DOHH2 (cell line): Measurements from ENCODE around the gene F2RL3.
A peak's percentile ranks its signal among the peaks of the same experiment; 100 is the strongest.

Experiments used
- H3F3A ChIP-seq: fragments of 200-600 bp; sonication (generic), shearing (Covaris generic); 2 replicates; pipeline ENCODE4 v1.6.0; 2016; ENCODE audit warnings: antibody characterized with exemption, mild to moderate bottlenecking; ENCODE audit not compliant: control insufficient read depth, insufficient read depth
- H3K27ac ChIP-seq: fragments of 200-600 bp; sonication (generic); 2 replicates; pipeline ENCODE4 v1.5.1; 2014; ENCODE audit warnings: low read depth, mild to moderate bottlenecking, low read length, moderate library complexity
- H3K27me3 ChIP-seq: fragments of 200-600 bp; sonication (generic); 2 replicates; pipeline ENCODE4 v1.6.1; 2014; ENCODE audit warnings: mild to moderate bottlenecking, low read length, mixed read lengths; ENCODE audit not compliant: control insufficient read depth
- H3K36me3 ChIP-seq: fragments of 200-600 bp; sonication (generic); 2 replicates; pipeline ENCODE4 v1.6.1; 2014; ENCODE audit warnings: mild to moderate bottlenecking, low read length, moderate library complexity, mixed read lengths; ENCODE audit not compliant: control insufficient read depth
- H3K4me1 ChIP-seq: fragments of 200-600 bp; sonication (generic); 2 replicates; pipeline ENCODE4 v1.6.1; 2014; ENCODE audit warnings: mild to moderate bottlenecking, low read length, mixed read lengths; ENCODE audit not compliant: control insufficient read depth
- H3K4me2 ChIP-seq: fragments of 200-600 bp; sonication (generic); 2 replicates; pipeline ENCODE4 v1.6.0; 2014; ENCODE audit warnings: mild to moderate bottlenecking, low read length, moderate library complexity
- H3K4me3 ChIP-seq: fragments of 200-600 bp; sonication (generic); 2 replicates; pipeline ENCODE4 v1.5.1; 2014; ENCODE audit warnings: mild to moderate bottlenecking, low read length, mixed read lengths
- H3K79me2 ChIP-seq: fragments of 200-600 bp; sonication (generic); 2 replicates; pipeline ENCODE4 v1.6.1; 2014; ENCODE audit warnings: mild to moderate bottlenecking, low read length, mixed read lengths; ENCODE audit not compliant: control insufficient read depth
- H3K9me2 ChIP-seq: fragments of 200-600 bp; sonication (generic); replicated peaks from 2 replicates; pipeline ENCODE4 v1.6.1; 2014; ENCODE audit warnings: mild to moderate bottlenecking, low read length, mixed read lengths; ENCODE audit not compliant: control insufficient read depth
- H3K9me3 ChIP-seq: fragments of 200-600 bp; sonication (generic); 2 replicates; pipeline ENCODE4 v1.6.1; 2014; ENCODE audit warnings: antibody characterized with exemption, low read length, mixed read lengths; ENCODE audit not compliant: control insufficient read depth, insufficient read depth
- H4K20me1 ChIP-seq: fragments of 200-600 bp; sonication (generic); 2 replicates; pipeline ENCODE4 v1.6.0; 2014; ENCODE audit warnings: low read depth, mild to moderate bottlenecking, antibody characterized with exemption, low read length, moderate library complexity; ENCODE audit not compliant: control insufficient read depth, insufficient read depth
- CTCF ChIP-seq: fragments of 200-600 bp; sonication (generic); IDR thresholded peaks from one replicate; pipeline ENCODE4 v1.5.1; 2014; ENCODE audit warnings: antibody characterized with exemption, mild to moderate bottlenecking, low read depth, low read length; ENCODE audit not compliant: poor library complexity, severe bottlenecking
- EZH2phosphoT487 ChIP-seq: fragments of 200-600 bp; sonication (generic); IDR thresholded peaks from 2 replicates; pipeline ENCODE4 v1.6.1; 2017; ENCODE audit warnings: borderline replicate concordance, mild to moderate bottlenecking, antibody characterized with exemption, low read length, moderate library complexity, mixed read lengths

F2RL3 gene

GRCh38 chr19:16888629-16889365, at the start of gene F2RL3:
F2RL3 (plus strand) TSS chr19:16888999; CDS start chr19:16889190, 191 bp downstream.
- peak within 1 kb of the TSS; percentile 94 for H3K4me3 ChIP-seq
- no peaks in the 10 kb centered on the region for H3K9me2 ChIP-seq
- H3K4me1 ChIP-seq: peaks cover 75% of the 10 kb centered on the region
- TF ChIP-seq EZH2phosphoT487 (no peak), CTCF (peak; percentile 18)
- no peaks in the 10 kb centered on the region for H3K9me3 ChIP-seq
- no peaks in the 10 kb centered on the region for H4K20me1 ChIP-seq
- no peaks in the 10 kb centered on the region for H3K27me3 ChIP-seq
- peaks cover 37% of the 10 kb centered on the region for H3F3A ChIP-seq
- peaks cover 36% of the 10 kb centered on the region for H3K36me3 ChIP-seq
- H3K4me2 ChIP-seq: peak within 1 kb of the TSS; percentile 85
- peak within 1 kb of the TSS; percentile 97 for H3K27ac ChIP-seq
- H3K79me2 ChIP-seq: peaks cover 36% of the 10 kb centered on the region

- Histone ChIP-seq H3K9me3 (no peaks in the 10 kb centered on the region), H3K27me3 (no peaks in the 10 kb centered on the region), H3K27ac (no peak overlapping the region), H3K36me3 (peaks cover 96% of the 10 kb centered on the region), H3K9me2 (no peaks in the 10 kb centered on the region), H3K79me2 (peaks cover 26% of the 10 kb centered on the region), H3K4me1 (peaks cover 4% of the 10 kb centered on the region), H4K20me1 (no peaks in the 10 kb centered on the region), H3K4me2 (no peak overlapping the region), H3K4me3 (no peak overlapping the region), H3F3A (no peaks in the 10 kb centered on the region)
- TF ChIP-seq EZH2phosphoT487 (no peak), CTCF (no peak)
Measured at GRCh38 chr19:16841391-16841926, 47.3 kb upstream of the F2RL3 start.

- no peak overlapping the region for H3K4me2 ChIP-seq
- H3F3A ChIP-seq: no peaks in the 10 kb centered on the region
- H3K9me2 ChIP-seq: no peaks in the 10 kb centered on the region
- H3K79me2 ChIP-seq: no peaks in the 10 kb centered on the region
- H4K20me1 ChIP-seq: no peaks in the 10 kb centered on the region
- no peak overlapping the region for H3K27ac ChIP-seq
- H3K4me3 ChIP-seq: no peak overlapping the region
- H3K27me3 ChIP-seq: no peaks in the 10 kb centered on the region
- peaks cover 93% of the 10 kb centered on the region for H3K36me3 ChIP-seq
- no peaks in the 10 kb centered on the region for H3K9me3 ChIP-seq
- TF ChIP-seq CTCF: no peak
- TF ChIP-seq EZH2phosphoT487: no peak
- no peaks in the 10 kb centered on the region for H3K4me1 ChIP-seq
Measured at GRCh38 chr19:16846901-16847300, 41.9 kb upstream of the F2RL3 start.
